PFSK-1 (cell line): ENCODE results near the gene MMP8.

ENCODE experiments used
- FOXP2 ChIP-seq: optimal IDR thresholded peaks from 2 replicates; pipeline ENCODE3; 2011; ENCODE audit warnings: borderline replicate concordance, control low read depth, inconsistent platforms; ENCODE audit not compliant: insufficient read depth; ENCODE audit errors: extremely low read length, extremely low read depth
- POLR2AphosphoS5 ChIP-seq: IDR thresholded peaks from 2 replicates; pipeline ENCODE4 v1.6.1; 2012; ENCODE audit warnings: low read depth, mild to moderate bottlenecking, control low read depth, low read length, moderate library complexity
- SIN3A ChIP-seq: IDR thresholded peaks from 2 replicates; pipeline ENCODE4 v1.6.1; 2012; ENCODE audit warnings: mild to moderate bottlenecking, low read length, moderate library complexity, borderline replicate concordance; ENCODE audit not compliant: insufficient read depth
- TAF1 ChIP-seq: IDR thresholded peaks from 2 replicates; pipeline ENCODE4 v1.6.1; 2012; ENCODE audit warnings: low read length, control low read depth, borderline replicate concordance; ENCODE audit not compliant: insufficient read depth
- TF ChIP-seq, protein P1 (sequence below), 2 experiments: IDR thresholded peaks; 2 replicates each; pipeline versions ENCODE4 v1.6.1 to v1.8.0; 2011 to 2012; ENCODE audit warnings: low read depth in 2 of 2, low read length in 2 of 2, control low read depth in 1 of 2, inconsistent platforms in 1 of 2, mild to moderate bottlenecking in 1 of 2, moderate library complexity in 1 of 2; ENCODE audit not compliant: insufficient read depth in 1 of 2

The MMP8 gene

DNA sequence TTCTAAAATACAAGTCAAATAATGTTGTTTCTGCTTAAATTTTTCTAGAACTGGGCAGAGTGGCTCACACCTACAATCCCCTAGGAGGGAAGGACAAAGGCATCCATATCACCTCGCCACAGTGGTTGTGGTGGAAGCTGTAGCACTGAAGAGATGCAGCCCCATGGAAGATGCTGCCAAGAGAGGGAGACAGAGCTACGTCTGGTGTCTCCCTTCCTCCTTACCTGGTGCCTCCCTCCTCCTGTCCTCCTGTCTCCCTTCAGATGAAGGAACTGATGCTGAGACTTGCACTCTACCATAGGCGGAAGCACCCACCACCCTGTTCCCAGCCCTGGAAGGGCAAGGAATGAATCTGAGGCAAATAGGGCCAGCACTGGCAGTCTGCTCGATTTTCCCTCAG is 41.5 kb downstream of the MMP8 start:
- no peak for TF ChIP-seq TAF1
- TF ChIP-seq SIN3A: no peak
- TF ChIP-seq FOXP2: no peak
- no peak for TF ChIP-seq POLR2AphosphoS5
- TF ChIP-seq, protein P1, sequence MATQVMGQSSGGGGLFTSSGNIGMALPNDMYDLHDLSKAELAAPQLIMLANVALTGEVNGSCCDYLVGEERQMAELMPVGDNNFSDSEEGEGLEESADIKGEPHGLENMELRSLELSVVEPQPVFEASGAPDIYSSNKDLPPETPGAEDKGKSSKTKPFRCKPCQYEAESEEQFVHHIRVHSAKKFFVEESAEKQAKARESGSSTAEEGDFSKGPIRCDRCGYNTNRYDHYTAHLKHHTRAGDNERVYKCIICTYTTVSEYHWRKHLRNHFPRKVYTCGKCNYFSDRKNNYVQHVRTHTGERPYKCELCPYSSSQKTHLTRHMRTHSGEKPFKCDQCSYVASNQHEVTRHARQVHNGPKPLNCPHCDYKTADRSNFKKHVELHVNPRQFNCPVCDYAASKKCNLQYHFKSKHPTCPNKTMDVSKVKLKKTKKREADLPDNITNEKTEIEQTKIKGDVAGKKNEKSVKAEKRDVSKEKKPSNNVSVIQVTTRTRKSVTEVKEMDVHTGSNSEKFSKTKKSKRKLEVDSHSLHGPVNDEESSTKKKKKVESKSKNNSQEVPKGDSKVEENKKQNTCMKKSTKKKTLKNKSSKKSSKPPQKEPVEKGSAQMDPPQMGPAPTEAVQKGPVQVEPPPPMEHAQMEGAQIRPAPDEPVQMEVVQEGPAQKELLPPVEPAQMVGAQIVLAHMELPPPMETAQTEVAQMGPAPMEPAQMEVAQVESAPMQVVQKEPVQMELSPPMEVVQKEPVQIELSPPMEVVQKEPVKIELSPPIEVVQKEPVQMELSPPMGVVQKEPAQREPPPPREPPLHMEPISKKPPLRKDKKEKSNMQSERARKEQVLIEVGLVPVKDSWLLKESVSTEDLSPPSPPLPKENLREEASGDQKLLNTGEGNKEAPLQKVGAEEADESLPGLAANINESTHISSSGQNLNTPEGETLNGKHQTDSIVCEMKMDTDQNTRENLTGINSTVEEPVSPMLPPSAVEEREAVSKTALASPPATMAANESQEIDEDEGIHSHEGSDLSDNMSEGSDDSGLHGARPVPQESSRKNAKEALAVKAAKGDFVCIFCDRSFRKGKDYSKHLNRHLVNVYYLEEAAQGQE (IDR thresholded peaks at IDR 0.05; ENCODE audit: insufficient read depth in 1 of 2, low read depth in 2 of 2, low read length in 2 of 2): no peak

DNA sequence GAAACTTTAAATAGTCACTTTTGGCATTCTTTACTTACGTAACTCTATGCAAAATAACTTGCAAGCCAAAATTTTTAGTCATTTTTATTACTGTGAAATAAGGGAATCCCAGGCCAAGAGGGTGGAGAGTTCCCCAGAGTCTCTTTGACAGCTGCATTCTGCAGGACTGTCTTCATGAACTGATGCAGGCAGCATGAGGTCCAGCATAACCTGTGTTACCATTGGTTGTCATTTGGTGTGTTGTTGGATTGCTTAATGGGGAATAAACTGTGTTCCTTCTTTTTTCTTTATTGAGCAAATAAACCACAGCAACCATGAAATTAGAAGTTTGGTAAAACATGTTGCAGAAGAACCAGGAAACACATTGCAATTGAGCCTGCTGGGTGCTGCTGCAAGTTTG is 43.8 kb downstream of the MMP8 start:
- TF ChIP-seq, protein P1 (IDR thresholded peaks at IDR 0.05; ENCODE audit: insufficient read depth in 1 of 2, low read depth in 2 of 2, low read length in 2 of 2): no peak
- no peak for TF ChIP-seq FOXP2
- TF ChIP-seq TAF1: no peak
- TF ChIP-seq POLR2AphosphoS5: no peak
- no peak for TF ChIP-seq SIN3A

DNA sequence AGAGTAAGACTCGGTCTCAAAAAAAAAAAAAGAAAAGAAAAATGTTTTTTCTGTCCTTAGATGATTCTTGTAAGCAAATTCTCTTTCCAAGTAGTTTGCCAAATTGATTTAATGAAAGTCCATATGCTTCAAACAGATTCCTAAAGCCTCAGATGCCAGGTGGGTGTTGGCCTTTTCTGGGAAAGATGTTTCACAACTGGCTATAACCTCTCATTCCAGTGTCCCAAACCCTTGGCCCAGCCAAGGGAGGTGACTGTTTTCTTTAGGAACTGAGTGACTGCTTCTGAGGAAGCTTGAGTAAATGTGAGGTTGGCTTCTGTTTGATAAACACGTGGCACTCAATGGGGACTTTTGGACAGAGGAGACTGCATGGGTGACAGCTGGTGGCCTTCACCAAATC is 46.7 kb downstream of the MMP8 start:
- TF ChIP-seq POLR2AphosphoS5 (no peak), FOXP2 (no peak), TAF1 (no peak), SIN3A (no peak)
- TF ChIP-seq, protein P1 (IDR thresholded peaks at IDR 0.05; ENCODE audit: insufficient read depth in 1 of 2, low read depth in 2 of 2, low read length in 2 of 2): no peak

- TF ChIP-seq, protein P1 (IDR thresholded peaks at IDR 0.05; ENCODE audit: insufficient read depth in 1 of 2, low read depth in 2 of 2, low read length in 2 of 2): no peak
- TF ChIP-seq SIN3A: no peak
- no peak for TF ChIP-seq TAF1
- no peak for TF ChIP-seq FOXP2
- TF ChIP-seq POLR2AphosphoS5: no peak
These were observed 48.7 kb downstream of the MMP8 start for GRCh38 chr11:102676084-102676483.

DNA sequence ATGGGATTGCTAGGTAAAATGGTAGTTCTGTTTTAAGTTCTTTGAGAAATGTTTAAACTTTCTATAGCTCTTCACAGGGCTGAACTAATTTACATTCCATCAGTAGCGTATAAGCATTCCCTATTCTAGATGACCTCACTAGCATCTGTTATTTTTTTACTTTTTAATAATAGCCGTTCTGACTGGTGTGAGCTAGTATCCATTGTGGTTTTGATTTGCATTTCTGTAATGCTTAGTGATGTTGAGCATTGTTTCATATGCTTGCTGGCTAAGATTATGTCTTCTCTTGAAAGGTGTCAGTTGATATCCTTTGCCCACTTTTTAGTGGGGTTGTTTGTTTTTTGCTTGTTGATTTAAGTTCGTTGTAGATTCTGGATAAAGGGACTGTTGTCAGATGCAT is 55.1 kb downstream of the MMP8 start:
- TF ChIP-seq POLR2AphosphoS5 (no peak), SIN3A (no peak)

- TF ChIP-seq FOXP2: no peak
- no peak for TF ChIP-seq POLR2AphosphoS5
- TF ChIP-seq TAF1: no peak
- TF ChIP-seq, protein P1 (IDR thresholded peaks at IDR 0.05; ENCODE audit: insufficient read depth in 1 of 2, low read depth in 2 of 2, low read length in 2 of 2): no peak
- TF ChIP-seq SIN3A: no peak
These were observed 58.3 kb downstream of the MMP8 start for GRCh38 chr11:102666331-102666957.
